ENCODE measurements around the gene DOCK2.

Gene DOCK2

DNA sequence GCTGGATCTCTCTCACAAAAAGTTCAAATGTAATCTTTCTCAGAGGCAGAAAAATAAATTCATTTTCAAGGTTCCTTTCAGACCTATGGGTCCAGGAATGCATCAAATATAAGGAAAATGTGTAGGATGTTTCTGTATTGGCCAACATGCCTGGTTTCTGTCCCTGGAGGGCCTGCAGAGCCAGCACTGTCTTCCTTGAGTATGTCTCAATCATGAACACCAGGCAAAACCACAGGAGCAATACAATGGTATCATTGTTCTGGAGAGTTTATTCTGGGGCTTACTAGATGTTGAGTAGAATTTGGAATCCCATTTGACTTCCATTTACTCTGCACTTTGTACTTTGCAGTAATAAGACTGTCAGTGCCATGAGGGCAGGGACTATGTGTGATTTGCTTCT, 319.7 kb downstream of the DOCK2 start:
- no peaks in the 10 kb centered on the region for H3K36me3 ChIP-seq (ENCODE audit: control insufficient read depth, insufficient read depth, low read length)
- no peak overlapping the region for H3K9ac ChIP-seq (ENCODE audit: low read length)

GRCh38 chr5:169958278-169958677, 321.2 kb downstream of the DOCK2 start:
- Histone ChIP-seq H3K27me3 (ENCODE audit: control insufficient read depth, insufficient read depth, low read length) (no peaks in the 10 kb centered on the region), H3K36me3 (ENCODE audit: control insufficient read depth, insufficient read depth, low read length) (no peaks in the 10 kb centered on the region), H3K9ac (ENCODE audit: low read length) (no peak overlapping the region), H3K4me1 (ENCODE audit: control insufficient read depth, insufficient read depth, low read length) (no peaks in the 10 kb centered on the region), H3K9me3 (ENCODE audit: control insufficient read depth, low read length) (no peaks in the 10 kb centered on the region), H3K4me3 (ENCODE audit: low read length) (no peak overlapping the region)

More for the DNA sequence above, 319.7 kb downstream of the DOCK2 start:
- Histone ChIP-seq H3K9me3 (ENCODE audit: control insufficient read depth, low read length) (no peaks in the 10 kb centered on the region), H3K27me3 (ENCODE audit: control insufficient read depth, insufficient read depth, low read length) (no peaks in the 10 kb centered on the region), H3K4me3 (ENCODE audit: low read length) (no peak overlapping the region), H3K4me1 (ENCODE audit: control insufficient read depth, insufficient read depth, low read length) (no peaks in the 10 kb centered on the region)

GRCh38 chr5:169960659-169961058, 323.6 kb downstream of the DOCK2 start:
- no peaks in the 10 kb centered on the region for H3K9me3 ChIP-seq (ENCODE audit: control insufficient read depth, low read length)
- H3K36me3 ChIP-seq (ENCODE audit: control insufficient read depth, insufficient read depth, low read length), result no peaks in the 10 kb centered on the region
- peaks cover 9% of the 10 kb centered on the region for H3K4me1 ChIP-seq (ENCODE audit: control insufficient read depth, insufficient read depth, low read length)
- no peak overlapping the region for H3K4me3 ChIP-seq (ENCODE audit: low read length)
- no peak overlapping the region for H3K9ac ChIP-seq (ENCODE audit: low read length)
- no peaks in the 10 kb centered on the region for H3K27me3 ChIP-seq (ENCODE audit: control insufficient read depth, insufficient read depth, low read length)

GRCh38 chr5:169964246-169964645, 327.2 kb downstream of the DOCK2 start:
- Histone ChIP-seq H3K36me3 (ENCODE audit: control insufficient read depth, insufficient read depth, low read length) (no peaks in the 10 kb centered on the region), H3K4me3 (ENCODE audit: low read length) (no peak overlapping the region), H3K4me1 (ENCODE audit: control insufficient read depth, insufficient read depth, low read length) (peaks cover 9% of the 10 kb centered on the region), H3K9ac (ENCODE audit: low read length) (no peak overlapping the region), H3K9me3 (ENCODE audit: control insufficient read depth, low read length) (no peaks in the 10 kb centered on the region), H3K27me3 (ENCODE audit: control insufficient read depth, insufficient read depth, low read length) (no peaks in the 10 kb centered on the region)

- no peak overlapping the region for H3K9ac ChIP-seq (ENCODE audit: low read length)
- no peaks in the 10 kb centered on the region for H3K27me3 ChIP-seq (ENCODE audit: control insufficient read depth, insufficient read depth, low read length)
- no peaks in the 10 kb centered on the region for H3K4me1 ChIP-seq (ENCODE audit: control insufficient read depth, insufficient read depth, low read length)
- no peaks in the 10 kb centered on the region for H3K36me3 ChIP-seq (ENCODE audit: control insufficient read depth, insufficient read depth, low read length)
- no peaks in the 10 kb centered on the region for H3K9me3 ChIP-seq (ENCODE audit: control insufficient read depth, low read length)
- H3K4me3 ChIP-seq (ENCODE audit: low read length), result no peak overlapping the region
These were observed 333.3 kb downstream of the DOCK2 start for GRCh38 chr5:169970339-169970738.

- no peaks in the 10 kb centered on the region for H3K4me1 ChIP-seq (ENCODE audit: control insufficient read depth, insufficient read depth, low read length)
- no peaks in the 10 kb centered on the region for H3K9me3 ChIP-seq (ENCODE audit: control insufficient read depth, low read length)
- H3K9ac ChIP-seq (ENCODE audit: low read length), result no peak overlapping the region
- H3K27me3 ChIP-seq (ENCODE audit: control insufficient read depth, insufficient read depth, low read length), result no peaks in the 10 kb centered on the region
- no peaks in the 10 kb centered on the region for H3K36me3 ChIP-seq (ENCODE audit: control insufficient read depth, insufficient read depth, low read length)
- H3K4me3 ChIP-seq (ENCODE audit: low read length), result no peak overlapping the region
These were observed 334.1 kb downstream of the DOCK2 start for GRCh38 chr5:169970911-169971765.

GRCh38 chr5:169971780-169972179, 334.7 kb downstream of the DOCK2 start:
- Histone ChIP-seq H3K9ac (ENCODE audit: low read length) (no peak overlapping the region), H3K4me1 (ENCODE audit: control insufficient read depth, insufficient read depth, low read length) (no peaks in the 10 kb centered on the region), H3K36me3 (ENCODE audit: control insufficient read depth, insufficient read depth, low read length) (no peaks in the 10 kb centered on the region), H3K4me3 (ENCODE audit: low read length) (no peak overlapping the region), H3K9me3 (ENCODE audit: control insufficient read depth, low read length) (no peaks in the 10 kb centered on the region), H3K27me3 (ENCODE audit: control insufficient read depth, insufficient read depth, low read length) (no peaks in the 10 kb centered on the region)

DNA sequence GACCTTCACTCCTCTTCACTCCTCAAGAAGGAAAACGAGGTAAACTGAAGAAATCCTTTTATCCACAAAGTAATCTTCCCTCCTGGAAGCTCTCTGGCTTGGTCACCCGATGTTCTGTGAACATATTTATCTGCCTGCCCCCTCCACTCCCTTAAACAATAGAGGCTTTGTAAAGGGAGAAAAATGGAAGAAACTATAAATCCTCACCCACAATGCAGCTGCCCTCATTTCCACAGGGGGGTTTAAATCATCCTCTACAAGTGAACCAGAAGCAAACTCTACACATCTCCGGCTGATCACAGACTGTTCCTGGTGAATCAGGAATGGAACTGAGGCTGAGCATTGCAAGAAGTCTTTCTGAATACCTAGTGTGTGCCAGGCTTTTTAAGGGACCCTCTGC, 336.0 kb downstream of the DOCK2 start:
- H3K9ac ChIP-seq (ENCODE audit: low read length), result no peak overlapping the region
- no peaks in the 10 kb centered on the region for H3K4me1 ChIP-seq (ENCODE audit: control insufficient read depth, insufficient read depth, low read length)

DNA sequence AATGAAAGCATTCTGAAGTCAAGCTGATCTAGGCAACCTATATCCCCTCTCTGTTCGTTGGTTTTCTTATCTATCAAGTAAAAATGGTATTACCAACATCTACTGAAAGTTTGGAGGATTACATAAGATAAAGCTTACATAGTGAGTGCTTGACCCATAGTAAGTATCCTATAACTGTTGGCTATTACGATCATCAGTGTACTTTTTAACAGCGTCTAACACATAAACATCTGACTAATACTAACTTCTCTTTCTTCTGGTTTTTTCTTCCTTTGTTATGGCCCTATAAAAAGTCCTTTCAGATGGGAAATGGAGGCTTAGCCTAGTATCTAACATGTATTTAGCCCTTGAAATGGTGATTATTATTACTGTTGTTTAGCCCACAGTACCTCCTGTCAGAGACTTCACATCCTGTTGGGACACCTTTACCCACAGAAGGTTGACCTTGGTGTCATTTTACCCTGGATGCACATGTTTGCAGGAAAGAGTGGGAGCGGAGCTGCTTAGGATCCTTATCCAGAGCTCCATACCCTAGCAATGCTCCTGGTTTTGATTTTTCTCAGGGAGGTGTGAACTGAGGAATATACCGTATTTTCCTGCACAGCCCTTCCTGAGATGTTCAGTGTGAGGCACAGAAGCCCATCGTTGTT, 337.2 kb downstream of the DOCK2 start:
- no peaks in the 10 kb centered on the region for H3K4me1 ChIP-seq (ENCODE audit: control insufficient read depth, insufficient read depth, low read length)

More for the DNA sequence above, 336.0 kb downstream of the DOCK2 start:
- Histone ChIP-seq H3K9me3 (ENCODE audit: control insufficient read depth, low read length) (no peaks in the 10 kb centered on the region), H3K27me3 (ENCODE audit: control insufficient read depth, insufficient read depth, low read length) (no peaks in the 10 kb centered on the region), H3K36me3 (ENCODE audit: control insufficient read depth, insufficient read depth, low read length) (no peaks in the 10 kb centered on the region), H3K4me3 (ENCODE audit: low read length) (no peak overlapping the region)

GRCh38 chr5:169978714-169979113, 341.6 kb downstream of the DOCK2 start:
- Histone ChIP-seq H3K9ac (ENCODE audit: low read length) (no peak overlapping the region), H3K36me3 (ENCODE audit: control insufficient read depth, insufficient read depth, low read length) (no peaks in the 10 kb centered on the region), H3K27me3 (ENCODE audit: control insufficient read depth, insufficient read depth, low read length) (peaks cover 5% of the 10 kb centered on the region), H3K9me3 (ENCODE audit: control insufficient read depth, low read length) (no peaks in the 10 kb centered on the region), H3K4me3 (ENCODE audit: low read length) (no peak overlapping the region), H3K4me1 (ENCODE audit: control insufficient read depth, insufficient read depth, low read length) (no peaks in the 10 kb centered on the region)

More for the DNA sequence above, 337.2 kb downstream of the DOCK2 start:
- H3K9ac ChIP-seq (ENCODE audit: low read length), result no peak overlapping the region
- no peaks in the 10 kb centered on the region for H3K36me3 ChIP-seq (ENCODE audit: control insufficient read depth, insufficient read depth, low read length)
- H3K27me3 ChIP-seq (ENCODE audit: control insufficient read depth, insufficient read depth, low read length), result peaks cover 5% of the 10 kb centered on the region
- no peak overlapping the region for H3K4me3 ChIP-seq (ENCODE audit: low read length)
- no peaks in the 10 kb centered on the region for H3K9me3 ChIP-seq (ENCODE audit: control insufficient read depth, low read length)

DNA sequence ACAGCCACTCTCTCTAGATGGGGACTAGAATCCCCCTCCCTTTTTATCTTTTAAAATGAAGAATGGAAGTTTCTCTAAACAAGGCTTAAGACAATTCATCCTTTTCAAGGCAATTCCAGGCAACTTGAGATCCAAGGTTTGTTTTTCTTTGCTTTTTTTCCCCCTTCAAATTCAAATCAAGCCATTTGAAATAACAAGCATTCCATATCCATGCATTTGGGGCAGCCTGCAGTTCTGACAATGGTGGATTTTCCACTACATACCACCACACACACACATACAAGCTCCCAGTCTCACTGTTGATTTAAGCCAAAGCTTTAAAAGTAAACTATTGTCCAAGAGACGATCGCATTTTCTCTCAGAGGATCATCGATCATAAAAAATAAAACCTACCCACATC, 342.8 kb downstream of the DOCK2 start:
- Histone ChIP-seq H3K9ac (ENCODE audit: low read length) (no peak overlapping the region), H3K4me1 (ENCODE audit: control insufficient read depth, insufficient read depth, low read length) (no peaks in the 10 kb centered on the region), H3K27me3 (ENCODE audit: control insufficient read depth, insufficient read depth, low read length) (peaks cover 5% of the 10 kb centered on the region), H3K36me3 (ENCODE audit: control insufficient read depth, insufficient read depth, low read length) (no peaks in the 10 kb centered on the region), H3K4me3 (ENCODE audit: low read length) (no peak overlapping the region), H3K9me3 (ENCODE audit: control insufficient read depth, low read length) (no peaks in the 10 kb centered on the region)

DNA sequence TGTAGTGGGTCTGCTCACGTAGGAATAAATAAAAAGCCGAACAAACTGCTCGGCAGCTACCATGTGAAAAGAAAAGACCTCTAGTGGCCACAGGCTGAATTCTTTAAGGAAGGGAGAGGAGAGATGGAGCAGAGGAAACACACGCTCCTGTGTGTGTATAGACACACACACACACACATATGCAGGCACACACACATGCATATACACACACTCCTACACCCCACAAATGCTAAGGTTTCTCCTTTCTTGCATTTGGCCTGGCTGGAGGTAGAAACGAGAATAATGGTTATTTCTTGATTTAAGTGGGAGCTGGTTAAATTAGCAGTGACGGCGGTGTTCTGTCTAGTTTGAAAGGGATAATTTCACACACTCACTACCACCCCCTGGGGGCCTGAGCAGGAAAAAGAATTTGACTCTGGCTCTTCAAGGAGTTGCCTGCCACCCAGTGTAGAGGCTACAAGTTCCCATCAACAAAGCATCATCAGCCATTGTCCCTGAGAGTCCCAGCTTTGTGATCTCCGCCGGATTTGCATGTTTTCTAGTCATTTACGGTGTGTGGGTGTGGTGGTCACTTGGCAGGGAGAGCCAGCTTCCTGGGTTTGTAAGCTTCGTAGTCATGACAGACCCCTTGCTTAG, 343.5 kb downstream of the DOCK2 start, which contains the start of gene INSYN2B:
INSYN2B (minus strand) TSS at position 78 of the 636 bp plus-strand sequence. CDS start 96,597 bp downstream, outside the sequence.
- Histone ChIP-seq H3K9me3 (ENCODE audit: control insufficient read depth, low read length) (no peaks in the 10 kb centered on the region), H3K9ac (ENCODE audit: low read length) (no peak within 1 kb of the TSS), H3K4me1 (ENCODE audit: control insufficient read depth, insufficient read depth, low read length) (no peaks in the 10 kb centered on the region), H3K27me3 (ENCODE audit: control insufficient read depth, insufficient read depth, low read length) (peaks cover 5% of the 10 kb centered on the region), H3K4me3 (ENCODE audit: low read length) (no peak within 1 kb of the TSS), H3K36me3 (ENCODE audit: control insufficient read depth, insufficient read depth, low read length) (no peaks in the 10 kb centered on the region)
